A549 (cell line): Measurements from ENCODE around the gene EIF4B. TPM values are rescaled to one million over a fixed set of nuclear protein-coding genes. Genes with fewer than 3 reads are reported as not detected.

Experiments
- ATAC-seq, 2 experiments: fragments of 200-7000 bp in 1 of 2; fragments of >200 bp in 1 of 2; cut with Nextera tagmentation in 1 of 2; cut with Tn5 transposase in 1 of 2; 3 replicates each; pipeline versions ENCODE4 v1.8.0 to v1.9.1; 2018 to 2020; ENCODE audit warnings: mild to moderate bottlenecking in 1 of 2, moderate library complexity in 1 of 2
- CTCF ChIA-PET: fragments of 300-600 bp; sonication (Branson Sonifier 250); formaldehyde crosslinking; extraction: SDS; loops from one replicate; lab custom pipeline; 2021; ENCODE audit warnings: antibody characterized with exemption, inconsistent platforms; lab: Yijun Ruan, JAX
- POLR2A ChIA-PET: fragments of 350-600 bp; formaldehyde crosslinking; extraction: SDS; loops from one replicate; lab custom pipeline; 2021; ENCODE audit warnings: antibody characterized with exemption, inconsistent platforms; lab: Yijun Ruan, JAX
- DNase-seq, 2 experiments: peaks; one replicate each; pipeline versions ENCODE4 v3.0.0 to v3.0.0-alpha.2; 2011 to 2016; ENCODE audit warnings: low read depth in 1 of 2, low spot score in 1 of 2
- FAIRE-seq: peaks from 2 replicates; lab custom pipeline; 2011; peaks lifted over from hg19 to GRCh38; lab: Jason Lieb, UNC
- H3K27ac ChIP-seq, 2 experiments: fragments of >200 bp; sonication (Bioruptor Twin); formaldehyde crosslinking; 3 replicates each; pipeline ENCODE4 v1.5.1; 2016 to 2017
- H3K4me1 ChIP-seq: fragments of >200 bp; sonication (Bioruptor Twin); formaldehyde crosslinking; 3 replicates; pipeline ENCODE4 v1.6.1; 2016
- H3K4me2 ChIP-seq: fragments of >200 bp; sonication (Bioruptor Twin); formaldehyde crosslinking; 3 replicates; pipeline ENCODE4 v1.6.1; 2016
- H3K4me3 ChIP-seq: fragments of >200 bp; sonication (Bioruptor Twin); formaldehyde crosslinking; 3 replicates; pipeline ENCODE4 v1.5.1; 2016
- H3K9me3 ChIP-seq: fragments of >200 bp; sonication (Bioruptor Twin); formaldehyde crosslinking; 3 replicates; pipeline ENCODE4 v1.6.1; 2016
- BHLHE40 ChIP-seq: IDR thresholded peaks from 2 replicates; pipeline ENCODE4 v1.6.1; 2012; ENCODE audit warnings: low read depth, low read length, inconsistent platforms
- CBX2 ChIP-seq: fragments of 200-600 bp; sonication (generic); IDR thresholded peaks from 2 replicates; pipeline ENCODE4 v1.6.1; 2016; ENCODE audit warnings: low read depth, mild to moderate bottlenecking, borderline replicate concordance
- CBX8 ChIP-seq: fragments of 200-600 bp; sonication (generic); IDR thresholded peaks from 2 replicates; pipeline ENCODE4 v1.6.1; 2016
- EHMT2 ChIP-seq: fragments of 200-600 bp; sonication (generic); IDR thresholded peaks from 2 replicates; pipeline ENCODE4 v1.6.1; 2016; ENCODE audit warnings: antibody characterized with exemption, low read depth, mild to moderate bottlenecking, moderate library complexity
- EP300 ChIP-seq, 2 experiments: fragments of >200 bp; sonication (Bioruptor Twin); formaldehyde crosslinking; IDR thresholded peaks; 2 replicates in 1 of 2; 3 replicates in 1 of 2; pipeline ENCODE4 v1.6.1; 2016 to 2017
- ESRRA ChIP-seq: fragments of 150-350 bp; IDR thresholded peaks from 2 replicates; pipeline ENCODE4 v1.6.1; 2014; ENCODE audit warnings: mild to moderate bottlenecking, low read length, borderline replicate concordance
- FOSB ChIP-seq: fragments of 250-450 bp; sonication (Bioruptor Pico); IDR thresholded peaks from 2 replicates; pipeline ENCODE4 v1.5.0; 2020; ENCODE audit warnings: mild to moderate bottlenecking, moderate library complexity
- FOSL2 ChIP-seq, 2 experiments: fragments of 450-650 bp in 1 of 2; fragments of >200 bp in 1 of 2; sonication (Bioruptor Twin) in 1 of 2; formaldehyde crosslinking; IDR thresholded peaks; 2 replicates each; pipeline versions ENCODE4 v1.5.0 to v1.6.1; 2016 to 2020; ENCODE audit warnings: mild to moderate bottlenecking in 1 of 2, moderate library complexity in 1 of 2
- FOXS1 ChIP-seq: fragments of 250-450 bp; sonication (Bioruptor Pico); IDR thresholded peaks from 2 replicates; pipeline ENCODE4 v1.5.0; 2020; ENCODE audit warnings: mild to moderate bottlenecking, moderate library complexity
- HDAC2 ChIP-seq: fragments of 200-600 bp; sonication (generic); IDR thresholded peaks from 2 replicates; pipeline ENCODE4 v1.6.1; 2016
- HOXA7 ChIP-seq: fragments of 250-450 bp; sonication (Bioruptor Pico); IDR thresholded peaks from 2 replicates; pipeline ENCODE4 v1.5.0; 2020; ENCODE audit warnings: mild to moderate bottlenecking, moderate library complexity
- HOXB5 ChIP-seq: fragments of 250-450 bp; sonication (Bioruptor Pico); IDR thresholded peaks from 2 replicates; pipeline ENCODE4 v1.5.0; 2020; ENCODE audit warnings: mild to moderate bottlenecking, moderate library complexity
- JUN ChIP-seq, 2 experiments: fragments of >200 bp; sonication (Bioruptor Twin); formaldehyde crosslinking; IDR thresholded peaks; 2 replicates in 1 of 2; 3 replicates in 1 of 2; pipeline ENCODE4 v1.6.1; 2016 to 2017
- KDM1A ChIP-seq: fragments of 200-600 bp; sonication (generic); IDR thresholded peaks from 2 replicates; pipeline ENCODE4 v1.6.1; 2016; ENCODE audit warnings: low read depth, mild to moderate bottlenecking
- KDM5A ChIP-seq: fragments of 200-600 bp; sonication (generic); IDR thresholded peaks from 2 replicates; pipeline ENCODE4 v1.6.1; 2016; ENCODE audit warnings: antibody characterized with exemption, mild to moderate bottlenecking
- RARB ChIP-seq: fragments of 250-450 bp; sonication (Bioruptor Pico); IDR thresholded peaks from 2 replicates; pipeline ENCODE4 v1.8.0; 2021; ENCODE audit warnings: mild to moderate bottlenecking, moderate library complexity
- RCOR1 ChIP-seq: fragments of 150-350 bp; IDR thresholded peaks from 2 replicates; pipeline ENCODE4 v1.6.1; 2014; ENCODE audit warnings: antibody characterized with exemption, low read length, low read depth
- RFX5 ChIP-seq: fragments of 450-650 bp; IDR thresholded peaks from 2 replicates; pipeline ENCODE4 v1.7.1; 2014; ENCODE audit warnings: antibody characterized with exemption, mild to moderate bottlenecking, moderate library complexity
- RNF2 ChIP-seq: fragments of 200-600 bp; sonication (generic); IDR thresholded peaks from 2 replicates; pipeline ENCODE4 v1.6.1; 2016; ENCODE audit warnings: low read depth, mild to moderate bottlenecking, antibody characterized with exemption, moderate library complexity, borderline replicate concordance
- SMC3 ChIP-seq: fragments of >200 bp; sonication (Bioruptor Twin); formaldehyde crosslinking; IDR thresholded peaks from 3 replicates; pipeline ENCODE4 v1.6.1; 2018; ENCODE audit warnings: inconsistent platforms
- ZC3H11A ChIP-seq: fragments of 450-650 bp; IDR thresholded peaks from 2 replicates; pipeline ENCODE4 v1.6.1; 2014; ENCODE audit warnings: antibody characterized with exemption, mild to moderate bottlenecking
- ZNF302 ChIP-seq: fragments of 250-450 bp; sonication (Bioruptor Pico); IDR thresholded peaks from 2 replicates; pipeline ENCODE4 v1.9.0; 2021; ENCODE audit warnings: inconsistent platforms, mild to moderate bottlenecking, moderate library complexity
- WGBS: methylation state at CpG from one replicate; pipeline ENCODE4 v1.1.6; 2017; ENCODE audit errors: missing lambda C conversion rate; 5-methylcytosine and 5-hydroxymethylcytosine counted together
- polyA plus RNA-seq, 4 experiments: library from polyadenylated mRNA; depleted of rRNA in 3 of 4; stranded (reverse); fragments of >200 nt; fragmentation: RNase III in 1 of 4; extraction: RNeasy Plus Mini Kit Qiagen cat#74134 plus additional on column Dnase treatment in 1 of 4; gene quantifications; 2 replicates in 3 of 4; 3 replicates in 1 of 4; pipeline ENCODE4 v1.2.3, GENCODE V29; 2011 to 2017
- TF ChIP-seq, protein P1 (sequence below): fragments of >200 bp; sonication (Bioruptor Twin); formaldehyde crosslinking; IDR thresholded peaks from 2 replicates; pipeline ENCODE4 v1.6.1; 2016
- TF ChIP-seq, protein P2 (sequence below): IDR thresholded peaks from 2 replicates; pipeline ENCODE4 v1.6.1; 2012
- TF ChIP-seq, protein P3 (sequence below): fragments of >200 bp; sonication (Bioruptor Twin); formaldehyde crosslinking; IDR thresholded peaks from 3 replicates; pipeline ENCODE4 v1.5.1; 2016
- TF ChIP-seq, protein P4 (sequence below): fragments of 250-450 bp; sonication (Bioruptor Pico); IDR thresholded peaks from 2 replicates; pipeline ENCODE4 v1.5.0; 2021; ENCODE audit warnings: mild to moderate bottlenecking, moderate library complexity, borderline replicate concordance
- TF ChIP-seq, protein P5 (sequence below): IDR thresholded peaks from 2 replicates; pipeline ENCODE4 v1.6.1; 2012; ENCODE audit warnings: low read depth, borderline replicate concordance
- TF ChIP-seq, protein P6 (sequence below): fragments of >200 bp; sonication (Bioruptor Twin); formaldehyde crosslinking; IDR thresholded peaks from 3 replicates; pipeline ENCODE4 v1.6.1; 2016
- TF ChIP-seq, protein P7 (sequence below): IDR thresholded peaks from 2 replicates; pipeline ENCODE4 v1.6.1; 2012

The EIF4B gene
- polyA plus RNA-seq, 2 of the 4 experiments (the other 2 are of a cell fraction) = 377 to 650 TPM

DNA sequence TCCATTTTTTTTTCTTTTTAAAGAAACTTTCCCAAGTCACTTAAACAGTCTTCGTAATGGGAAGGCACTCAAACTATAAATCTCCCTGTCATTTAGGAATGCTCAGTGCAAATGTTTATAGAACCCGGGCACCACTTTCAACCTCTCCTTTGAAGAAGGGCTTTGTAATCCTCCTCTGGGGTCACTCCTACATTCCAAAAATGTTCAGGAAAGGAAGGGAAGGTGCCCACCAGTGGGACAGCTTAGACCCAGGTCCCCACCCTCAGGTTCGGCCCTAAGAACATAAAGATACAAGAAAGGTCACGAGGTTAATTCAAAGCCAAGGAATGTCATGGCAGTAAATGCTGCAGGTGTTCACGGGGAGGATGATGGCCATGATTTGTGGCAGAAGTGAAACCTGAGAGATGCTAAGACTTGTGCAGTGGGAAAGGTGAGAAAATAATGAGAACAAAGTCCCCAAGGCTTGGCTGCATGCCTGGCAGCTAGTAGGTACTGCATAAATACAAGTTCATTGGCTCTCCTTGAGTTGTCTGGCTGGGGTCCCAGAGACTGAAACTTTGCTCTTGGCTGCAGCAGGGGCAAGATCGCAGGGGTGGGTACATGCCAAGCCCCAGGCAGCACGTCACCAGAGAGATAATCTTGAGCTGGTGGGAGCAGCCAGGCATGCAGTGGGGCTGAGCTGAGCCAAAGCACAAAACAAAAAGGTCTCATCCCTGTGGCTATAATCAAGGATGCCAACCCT lies 36.3 kb upstream of the EIF4B start (continued):
- peak; percentile 72 to 91; a peak in 4 of 5 replicates for TF ChIP-seq EP300 (IDR thresholded peaks at IDR 0.05)
- peak; percentile 93 for TF ChIP-seq HOXB5 (CRISPR knock-in tag)
- TF ChIP-seq RARB = peak; percentile 82; the same call in 1 of the 2 replicates
- TF ChIP-seq, all 56 proteins: peak for 14

DNA sequence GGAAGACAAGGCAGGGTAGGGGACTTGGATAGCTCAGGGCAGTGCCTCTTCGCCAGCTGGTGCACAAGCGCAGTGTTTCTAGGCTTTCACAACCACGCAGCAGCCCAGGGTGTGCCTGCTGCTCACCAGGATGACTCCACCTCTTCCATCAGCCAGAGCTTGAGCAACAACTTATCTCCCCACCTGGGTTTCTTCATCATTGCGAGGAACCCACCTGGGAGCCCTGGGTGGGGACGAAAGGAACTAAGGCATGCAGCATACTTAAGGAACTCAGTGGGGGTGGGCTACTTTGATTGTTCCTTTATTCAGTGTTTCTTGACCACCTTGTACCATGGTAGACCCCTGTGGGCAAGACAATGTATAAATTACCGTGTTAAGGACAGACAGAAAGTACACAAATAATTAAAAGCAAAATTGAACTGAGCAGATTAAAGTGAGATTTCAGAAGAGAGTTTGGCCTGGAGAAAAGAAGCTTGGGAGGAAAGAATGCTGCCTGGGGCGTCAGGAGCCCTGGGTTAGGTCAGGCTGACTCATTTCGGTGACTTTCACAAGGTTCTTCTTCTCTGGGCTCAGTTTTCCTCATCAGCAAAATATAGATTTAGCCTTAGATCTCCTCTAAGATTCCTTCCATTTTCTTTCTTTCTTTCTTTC lies 34.5 kb upstream of the EIF4B start:
- peak; percentile 69 to 79 for ATAC-seq
- H3K9me3 ChIP-seq = no peaks in the 10 kb centered on the region
- H3K4me2 ChIP-seq = peak overlapping the region; percentile 78
- 0 out of 3 replicates have a peak overlapping the region, but pooled peaks have one; percentile 8 for H3K4me3 ChIP-seq
- peak; percentile 73 to 94 for DNase-seq
- peaks cover 88% of the 10 kb centered on the region for H3K4me1 ChIP-seq
- CTCF ChIA-PET = interaction anchor here (0.7 to 44.4 kb wide), 18 partner anchors 9 to 815 kb away, joined by 3 to 1736 read pairs (median 4); partner anchors contain the start of gene KRT8
- WGBS = 6% methylated on average over 8 of the region's 8 CpGs
- FAIRE-seq = no peak
- H3K27ac ChIP-seq = peak overlapping the region; percentile 90 to 91
- POLR2A ChIA-PET = interaction anchor here (0.8 to 7.0 kb wide), 11 partner anchors 9 to 824 kb away, joined by 4 to 110 read pairs (median 11); partner anchors contain the start of genes KRT18 and KRT8
- TF ChIP-seq, protein P1, sequence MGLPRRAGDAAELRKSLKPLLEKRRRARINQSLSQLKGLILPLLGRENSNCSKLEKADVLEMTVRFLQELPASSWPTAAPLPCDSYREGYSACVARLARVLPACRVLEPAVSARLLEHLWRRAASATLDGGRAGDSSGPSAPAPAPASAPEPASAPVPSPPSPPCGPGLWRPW = peak; percentile 83
- TF ChIP-seq SMC3 = no peak; the same call in 2 of the 3 replicates
- TF ChIP-seq FOXS1 = no peak
- TF ChIP-seq, protein P2, sequence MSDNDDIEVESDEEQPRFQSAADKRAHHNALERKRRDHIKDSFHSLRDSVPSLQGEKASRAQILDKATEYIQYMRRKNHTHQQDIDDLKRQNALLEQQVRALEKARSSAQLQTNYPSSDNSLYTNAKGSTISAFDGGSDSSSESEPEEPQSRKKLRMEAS = peak; percentile 46; the same call in 1 of the 2 replicates
- TF ChIP-seq HDAC2 = no peak
- TF ChIP-seq FOSL2 (IDR thresholded peaks at IDR 0.05) = peak; percentile 37; the same call in 1 of the 2 replicates
- peak; percentile 74 for TF ChIP-seq FOSL2 (CRISPR knock-in tag; IDR thresholded peaks at IDR 0.05)
- no peak for TF ChIP-seq FOSB (CRISPR knock-in tag)
- no peak for TF ChIP-seq ZNF302 (CRISPR knock-in tag)
- TF ChIP-seq RCOR1 = no peak
- no peak for TF ChIP-seq RFX5
- no peak for TF ChIP-seq RNF2
- no peak for TF ChIP-seq ZC3H11A
- no peak for TF ChIP-seq CBX2
- TF ChIP-seq BHLHE40 = no peak
- no peak for TF ChIP-seq CBX8
- TF ChIP-seq, protein P3, sequence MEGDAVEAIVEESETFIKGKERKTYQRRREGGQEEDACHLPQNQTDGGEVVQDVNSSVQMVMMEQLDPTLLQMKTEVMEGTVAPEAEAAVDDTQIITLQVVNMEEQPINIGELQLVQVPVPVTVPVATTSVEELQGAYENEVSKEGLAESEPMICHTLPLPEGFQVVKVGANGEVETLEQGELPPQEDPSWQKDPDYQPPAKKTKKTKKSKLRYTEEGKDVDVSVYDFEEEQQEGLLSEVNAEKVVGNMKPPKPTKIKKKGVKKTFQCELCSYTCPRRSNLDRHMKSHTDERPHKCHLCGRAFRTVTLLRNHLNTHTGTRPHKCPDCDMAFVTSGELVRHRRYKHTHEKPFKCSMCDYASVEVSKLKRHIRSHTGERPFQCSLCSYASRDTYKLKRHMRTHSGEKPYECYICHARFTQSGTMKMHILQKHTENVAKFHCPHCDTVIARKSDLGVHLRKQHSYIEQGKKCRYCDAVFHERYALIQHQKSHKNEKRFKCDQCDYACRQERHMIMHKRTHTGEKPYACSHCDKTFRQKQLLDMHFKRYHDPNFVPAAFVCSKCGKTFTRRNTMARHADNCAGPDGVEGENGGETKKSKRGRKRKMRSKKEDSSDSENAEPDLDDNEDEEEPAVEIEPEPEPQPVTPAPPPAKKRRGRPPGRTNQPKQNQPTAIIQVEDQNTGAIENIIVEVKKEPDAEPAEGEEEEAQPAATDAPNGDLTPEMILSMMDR = no peak
- TF ChIP-seq, protein P4, sequence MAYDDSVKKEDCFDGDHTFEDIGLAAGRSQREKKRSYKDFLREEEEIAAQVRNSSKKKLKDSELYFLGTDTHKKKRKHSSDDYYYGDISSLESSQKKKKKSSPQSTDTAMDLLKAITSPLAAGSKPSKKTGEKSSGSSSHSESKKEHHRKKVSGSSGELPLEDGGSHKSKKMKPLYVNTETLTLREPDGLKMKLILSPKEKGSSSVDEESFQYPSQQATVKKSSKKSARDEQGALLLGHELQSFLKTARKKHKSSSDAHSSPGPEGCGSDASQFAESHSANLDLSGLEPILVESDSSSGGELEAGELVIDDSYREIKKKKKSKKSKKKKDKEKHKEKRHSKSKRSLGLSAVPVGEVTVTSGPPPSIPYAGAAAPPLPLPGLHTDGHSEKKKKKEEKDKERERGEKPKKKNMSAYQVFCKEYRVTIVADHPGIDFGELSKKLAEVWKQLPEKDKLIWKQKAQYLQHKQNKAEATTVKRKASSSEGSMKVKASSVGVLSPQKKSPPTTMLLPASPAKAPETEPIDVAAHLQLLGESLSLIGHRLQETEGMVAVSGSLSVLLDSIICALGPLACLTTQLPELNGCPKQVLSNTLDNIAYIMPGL (CRISPR knock-in tag) = no peak
- no peak for TF ChIP-seq HOXA7 (CRISPR knock-in tag)
- TF ChIP-seq, protein P5, sequence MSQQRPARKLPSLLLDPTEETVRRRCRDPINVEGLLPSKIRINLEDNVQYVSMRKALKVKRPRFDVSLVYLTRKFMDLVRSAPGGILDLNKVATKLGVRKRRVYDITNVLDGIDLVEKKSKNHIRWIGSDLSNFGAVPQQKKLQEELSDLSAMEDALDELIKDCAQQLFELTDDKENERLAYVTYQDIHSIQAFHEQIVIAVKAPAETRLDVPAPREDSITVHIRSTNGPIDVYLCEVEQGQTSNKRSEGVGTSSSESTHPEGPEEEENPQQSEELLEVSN = no peak
- no peak for TF ChIP-seq ESRRA
- TF ChIP-seq EHMT2 = no peak
- no peak for TF ChIP-seq KDM1A
- TF ChIP-seq, protein P6, sequence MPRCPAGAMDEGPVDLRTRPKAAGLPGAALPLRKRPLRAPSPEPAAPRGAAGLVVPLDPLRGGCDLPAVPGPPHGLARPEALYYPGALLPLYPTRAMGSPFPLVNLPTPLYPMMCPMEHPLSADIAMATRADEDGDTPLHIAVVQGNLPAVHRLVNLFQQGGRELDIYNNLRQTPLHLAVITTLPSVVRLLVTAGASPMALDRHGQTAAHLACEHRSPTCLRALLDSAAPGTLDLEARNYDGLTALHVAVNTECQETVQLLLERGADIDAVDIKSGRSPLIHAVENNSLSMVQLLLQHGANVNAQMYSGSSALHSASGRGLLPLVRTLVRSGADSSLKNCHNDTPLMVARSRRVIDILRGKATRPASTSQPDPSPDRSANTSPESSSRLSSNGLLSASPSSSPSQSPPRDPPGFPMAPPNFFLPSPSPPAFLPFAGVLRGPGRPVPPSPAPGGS = peak; percentile 80; the same call in 2 of the 3 replicates
- TF ChIP-seq, protein P7, sequence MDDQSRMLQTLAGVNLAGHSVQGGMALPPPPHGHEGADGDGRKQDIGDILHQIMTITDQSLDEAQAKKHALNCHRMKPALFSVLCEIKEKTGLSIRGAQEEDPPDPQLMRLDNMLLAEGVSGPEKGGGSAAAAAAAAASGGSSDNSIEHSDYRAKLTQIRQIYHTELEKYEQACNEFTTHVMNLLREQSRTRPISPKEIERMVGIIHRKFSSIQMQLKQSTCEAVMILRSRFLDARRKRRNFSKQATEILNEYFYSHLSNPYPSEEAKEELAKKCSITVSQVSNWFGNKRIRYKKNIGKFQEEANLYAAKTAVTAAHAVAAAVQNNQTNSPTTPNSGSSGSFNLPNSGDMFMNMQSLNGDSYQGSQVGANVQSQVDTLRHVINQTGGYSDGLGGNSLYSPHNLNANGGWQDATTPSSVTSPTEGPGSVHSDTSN = no peak
- peak; percentile 83 to 84; a peak in 4 of 5 replicates for TF ChIP-seq JUN (IDR thresholded peaks at IDR 0.05)
- TF ChIP-seq KDM5A = no peak
